ENCODE data around the gene COL27A1. TPM values are rescaled to one million over a fixed set of nuclear protein-coding genes. Genes with fewer than 3 reads are reported as not detected.

The COL27A1 gene
- total and polyA plus RNA-seq, 12 donors: 3.1 to 35.8 (median 5.1) TPM

DNA sequence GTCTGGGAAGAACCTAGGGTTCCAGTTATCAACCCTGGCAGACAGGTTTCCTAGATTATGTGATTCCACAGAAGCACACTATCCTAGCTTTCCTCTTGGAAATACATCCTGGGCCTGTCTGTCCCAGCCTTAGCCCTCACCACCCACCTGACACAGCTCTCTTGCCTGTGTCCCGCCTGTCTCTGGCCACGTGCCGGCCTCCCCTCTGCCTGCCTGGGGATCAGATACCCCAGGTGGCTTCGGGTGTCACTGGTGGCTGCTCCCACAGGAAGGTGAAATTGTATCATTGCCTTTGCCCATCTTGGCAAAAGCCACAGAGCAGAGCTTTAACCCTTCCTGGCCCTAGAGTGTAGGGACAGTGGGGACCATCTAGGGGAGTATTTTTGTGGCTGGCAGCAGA is 6.2 kb downstream of the COL27A1 start:
- no peak overlapping the region for H3K4me3 ChIP-seq
- intact Hi-C loops (cut with DNase I): loop anchor here in 1 of 10 donors (10.0 kb wide), 1 partner anchor 53 kb away; no protein-coding TSS in a partner anchor
- peaks cover 0 to 15% (median 0%) of the 10 kb centered on the region in 7 donors for H3K27me3 ChIP-seq
- ATAC-seq (peak in 1 of 8 donors; percentile 27), DNase-seq (no peak)
- peaks cover 6 to 40% (median 22%) of the 10 kb centered on the region in 9 donors for H3K4me1 ChIP-seq
- TF ChIP-seq, protein P1, sequence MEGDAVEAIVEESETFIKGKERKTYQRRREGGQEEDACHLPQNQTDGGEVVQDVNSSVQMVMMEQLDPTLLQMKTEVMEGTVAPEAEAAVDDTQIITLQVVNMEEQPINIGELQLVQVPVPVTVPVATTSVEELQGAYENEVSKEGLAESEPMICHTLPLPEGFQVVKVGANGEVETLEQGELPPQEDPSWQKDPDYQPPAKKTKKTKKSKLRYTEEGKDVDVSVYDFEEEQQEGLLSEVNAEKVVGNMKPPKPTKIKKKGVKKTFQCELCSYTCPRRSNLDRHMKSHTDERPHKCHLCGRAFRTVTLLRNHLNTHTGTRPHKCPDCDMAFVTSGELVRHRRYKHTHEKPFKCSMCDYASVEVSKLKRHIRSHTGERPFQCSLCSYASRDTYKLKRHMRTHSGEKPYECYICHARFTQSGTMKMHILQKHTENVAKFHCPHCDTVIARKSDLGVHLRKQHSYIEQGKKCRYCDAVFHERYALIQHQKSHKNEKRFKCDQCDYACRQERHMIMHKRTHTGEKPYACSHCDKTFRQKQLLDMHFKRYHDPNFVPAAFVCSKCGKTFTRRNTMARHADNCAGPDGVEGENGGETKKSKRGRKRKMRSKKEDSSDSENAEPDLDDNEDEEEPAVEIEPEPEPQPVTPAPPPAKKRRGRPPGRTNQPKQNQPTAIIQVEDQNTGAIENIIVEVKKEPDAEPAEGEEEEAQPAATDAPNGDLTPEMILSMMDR (IDR thresholded peaks at IDR 0.05): no peak
- 80 to 86% methylated on average over 4 of the region's 4 CpGs for WGBS, 2 donors
- H3K27ac ChIP-seq: no peak overlapping the region
- H3K9me3 ChIP-seq: no peaks in the 10 kb centered on the region
- H3K36me3 ChIP-seq: no peaks in the 10 kb centered on the region

DNA sequence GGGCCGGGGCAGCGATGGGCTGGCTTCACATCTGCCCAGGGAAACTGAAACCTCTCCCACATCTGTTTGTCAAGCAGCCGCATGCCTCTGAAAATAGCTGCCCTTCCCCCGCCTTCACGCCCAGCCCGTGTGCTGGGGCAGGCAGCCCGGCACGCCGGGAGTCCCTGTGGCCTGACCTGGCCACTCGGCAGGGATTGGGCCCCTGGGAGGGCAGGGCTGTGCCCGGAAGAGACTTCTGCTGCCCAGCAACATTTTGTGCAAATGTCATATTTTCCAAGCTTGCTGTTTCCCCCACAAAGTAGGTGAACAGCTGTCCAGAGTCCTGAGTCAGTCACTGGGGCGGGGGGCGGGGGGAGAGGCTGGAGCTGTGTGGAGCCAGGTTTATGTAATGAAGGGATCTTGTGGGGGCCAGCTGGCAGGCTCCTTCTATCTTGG is 8.2 kb downstream of the COL27A1 start:
- TF ChIP-seq, protein P1 (IDR thresholded peaks at IDR 0.05): no peak
- H3K36me3 ChIP-seq: peaks cover 0 to 8% (median 0%) of the 10 kb centered on the region in 9 donors
- H3K27ac ChIP-seq: peak overlapping the region in 4 of 10 donors; percentile 15 to 47 (median 28)
- WGBS, 2 donors: 16 to 19% methylated on average over 13 of the region's 13 CpGs
- H3K4me1 ChIP-seq: peaks cover 4 to 41% (median 22%) of the 10 kb centered on the region in 9 donors
- peak overlapping the region in 2 of 10 donors; percentile 3 to 15 for H3K4me3 ChIP-seq
- intact Hi-C loops (cut with DNase I): loop anchor here in 1 of 10 donors (10.0 kb wide), 1 partner anchor 51 kb away; no protein-coding TSS in a partner anchor
- H3K27me3 ChIP-seq: no peaks in the 10 kb centered on the region
- ATAC-seq: peak; percentile 64 to 91 (median 81)
- H3K9me3 ChIP-seq: no peaks in the 10 kb centered on the region
- DNase-seq: peak; percentile 54 to 57

DNA sequence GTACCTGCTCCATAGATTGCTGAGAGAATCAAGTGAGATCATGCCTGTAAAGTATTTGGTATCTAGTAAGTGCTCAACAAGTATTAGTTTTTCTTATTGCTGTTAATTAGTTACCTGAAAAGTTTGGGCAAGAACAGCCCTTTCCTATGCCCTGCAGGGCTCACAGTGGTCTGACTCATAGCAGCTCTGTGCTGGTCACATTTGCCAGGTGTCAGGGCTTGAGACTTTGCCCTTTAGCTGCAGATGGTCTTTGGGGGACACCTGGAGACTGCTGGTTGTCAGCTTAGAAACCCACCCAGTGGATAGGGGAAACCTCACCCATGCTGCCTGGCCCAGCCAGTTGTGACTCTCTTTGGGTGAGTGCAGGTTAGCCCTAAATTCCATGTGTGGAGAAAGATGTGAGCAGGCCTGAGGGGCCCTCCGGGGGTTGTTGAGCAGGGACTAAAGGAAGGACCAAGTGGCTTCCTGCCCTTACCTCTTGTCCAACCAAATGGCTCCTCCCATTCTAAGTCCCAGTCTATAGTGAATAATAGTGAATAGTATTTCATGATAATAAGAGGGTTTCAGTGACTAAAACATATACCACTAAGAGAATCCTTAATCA is 9.0 kb downstream of the COL27A1 start:
- Histone ChIP-seq H3K4me1 (peaks cover 4 to 45% (median 22%) of the 10 kb centered on the region in 9 donors), H3K36me3 (peaks cover 0 to 12% (median 0%) of the 10 kb centered on the region in 9 donors), H3K27me3 (no peaks in the 10 kb centered on the region), H3K4me3 (no peak overlapping the region), H3K27ac (peak overlapping the region in 1 of 10 donors; percentile 17), H3K9me3 (no peaks in the 10 kb centered on the region)
- ATAC-seq (no peak), DNase-seq (no peak)
- 87 to 88% methylated on average over 1 of the region's 1 CpG for WGBS, 2 donors
- TF ChIP-seq, protein P1 (IDR thresholded peaks at IDR 0.05): no peak
- intact Hi-C loops (cut with DNase I): loop anchor here in 1 of 10 donors (10.0 kb wide), 1 partner anchor 51 kb away; no protein-coding TSS in a partner anchor

DNA sequence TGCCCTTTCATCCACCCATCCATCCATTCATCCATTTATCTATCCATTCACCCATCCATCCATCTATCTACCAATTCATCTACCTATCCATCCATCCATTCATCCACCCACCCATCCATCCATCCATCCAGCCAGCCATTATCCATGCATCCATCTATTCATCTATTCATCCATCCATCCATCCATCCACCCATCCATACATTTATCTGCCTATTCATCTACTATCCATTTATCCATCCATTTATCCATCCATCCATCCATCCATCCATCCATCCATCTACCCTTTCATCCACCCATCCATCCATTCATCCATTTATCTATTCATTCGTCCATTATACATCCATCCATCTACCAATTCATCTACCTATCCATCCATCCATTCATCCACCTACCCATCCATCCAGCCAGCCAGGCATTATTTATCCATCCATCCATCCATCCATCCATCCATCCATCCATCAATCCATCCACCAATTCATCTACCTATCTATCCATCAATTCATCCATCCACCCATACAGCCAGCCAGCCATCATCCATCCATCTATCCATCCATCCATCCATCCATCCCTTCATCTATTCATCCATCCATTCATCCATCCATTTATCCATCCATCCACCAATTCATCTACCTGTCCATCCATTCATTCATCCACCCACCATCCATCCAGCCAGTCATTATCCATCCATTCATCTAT is 10.2 kb downstream of the COL27A1 start:
- ATAC-seq (no peak), DNase-seq (no peak)
- H3K4me3 ChIP-seq: no peak overlapping the region
- no peaks in the 10 kb centered on the region for H3K27me3 ChIP-seq
- H3K27ac ChIP-seq: no peak overlapping the region
- H3K4me1 ChIP-seq: peaks cover 4 to 54% (median 22%) of the 10 kb centered on the region in 9 donors
- 94 to 96% methylated on average over 1 of the region's 1 CpG for WGBS, 2 donors
- intact Hi-C loops (cut with DNase I): loop anchor here in 1 of 10 donors (10.0 kb wide), 1 partner anchor 49 kb away; no protein-coding TSS in a partner anchor
- TF ChIP-seq, protein P1 (IDR thresholded peaks at IDR 0.05): no peak
- peaks cover 0 to 12% (median 0%) of the 10 kb centered on the region in 9 donors for H3K36me3 ChIP-seq
- H3K9me3 ChIP-seq: no peaks in the 10 kb centered on the region

Measured in heart right ventricle (tissue), 16 donors.